Measurements from ENCODE around the gene ZGRF1. TPM values are rescaled to one million over a fixed set of nuclear protein-coding genes. Genes with fewer than 3 reads are reported as not detected.
"Not testable (repeated sequence)": the region's sequence is repeated elsewhere in the genome, so short reads cannot be mapped to it uniquely, and the experiment has no call there.

ZGRF1 gene
- total RNA-seq, 4 donors from 2014 or later: 0.55 to 2.9 (median 1.8) TPM

GRCh38 chr4:112674376-112674775 lies 37.7 kb upstream of the ZGRF1 start:
- Histone ChIP-seq H3K36me3 (no peaks in the 10 kb centered on the region), H3K27me3 (no peaks in the 10 kb centered on the region), H3K9me3 (no peaks in the 10 kb centered on the region), H3K4me3 (no peak overlapping the region), H3K4me1 (peaks cover 24 to 26% of the 10 kb centered on the region in 2 donors), H3K27ac (peak overlapping the region in 2 of 4 donors; percentile 83 to 92)
- intact Hi-C loops (cut with DNase I; ENCODE audit: low total_unique reads) (loop anchor here (5.0 kb wide), 1 partner anchor 37 kb away; the partner anchor contains the start of genes LARP7 and ZGRF1), in situ Hi-C loops (cut with MboI; ENCODE audit: low sequenced_read_pairs in 4 of 4) (no loop called here)
- ATAC-seq: no peak
- TF ChIP-seq POLR2A (IDR thresholded peaks at IDR 0.05) (no peak), CTCF (IDR thresholded peaks at IDR 0.05 in 4 of 5, conservative IDR thresholded peaks at IDR 0.05 in 1 of 5) (no peak)
- DNase-seq: peak in 1 of 2 donors; percentile 18

GRCh38 chr4:112673686-112674085 lies 37.0 kb upstream of the ZGRF1 start:
- intact Hi-C loops (cut with DNase I; ENCODE audit: low total_unique reads): loop anchor here (5.0 kb wide), 1 partner anchor 36 kb away; the partner anchor contains the start of genes LARP7 and ZGRF1
- ATAC-seq (no peak), DNase-seq (no peak)
- no peaks in the 10 kb centered on the region for H3K36me3 ChIP-seq
- peak overlapping the region in 2 of 4 donors; percentile 83 to 92 for H3K27ac ChIP-seq
- in situ Hi-C loops (cut with MboI; ENCODE audit: low sequenced_read_pairs in 4 of 4): no loop called here
- H3K4me1 ChIP-seq: peaks cover 24 to 26% of the 10 kb centered on the region in 2 donors
- TF ChIP-seq CTCF (IDR thresholded peaks at IDR 0.05 in 4 of 5, conservative IDR thresholded peaks at IDR 0.05 in 1 of 5) (no peak), POLR2A (IDR thresholded peaks at IDR 0.05) (no peak)
- no peaks in the 10 kb centered on the region for H3K27me3 ChIP-seq
- no peak overlapping the region for H3K4me3 ChIP-seq
- H3K9me3 ChIP-seq: no peaks in the 10 kb centered on the region

- no peaks in the 10 kb centered on the region for H3K36me3 ChIP-seq
- DNase-seq (no peak), ATAC-seq (no peak)
- in situ Hi-C loops (cut with MboI; ENCODE audit: low sequenced_read_pairs in 4 of 4) (no loop called here), intact Hi-C loops (cut with DNase I; ENCODE audit: low total_unique reads) (loop anchor here (5.0 kb wide), 1 partner anchor 36 kb away; the partner anchor contains the start of genes LARP7 and ZGRF1)
- no peaks in the 10 kb centered on the region for H3K27me3 ChIP-seq
- peaks cover 24 to 26% of the 10 kb centered on the region in 2 donors for H3K4me1 ChIP-seq
- no peaks in the 10 kb centered on the region for H3K9me3 ChIP-seq
- no peak overlapping the region for H3K4me3 ChIP-seq
- TF ChIP-seq POLR2A (IDR thresholded peaks at IDR 0.05) (no peak), CTCF (IDR thresholded peaks at IDR 0.05 in 4 of 5, conservative IDR thresholded peaks at IDR 0.05 in 1 of 5) (no peak)
- H3K27ac ChIP-seq: peak overlapping the region in 2 of 4 donors; percentile 83 to 92
Measured at GRCh38 chr4:112673076-112673475, 36.4 kb upstream of the ZGRF1 start.

- TF ChIP-seq POLR2A (IDR thresholded peaks at IDR 0.05) (no peak), CTCF (IDR thresholded peaks at IDR 0.05 in 4 of 5, conservative IDR thresholded peaks at IDR 0.05 in 1 of 5) (no peak)
- ATAC-seq (no peak), DNase-seq (no peak)
- intact Hi-C loops (cut with DNase I; ENCODE audit: low total_unique reads) (no loop called here), in situ Hi-C loops (cut with MboI; ENCODE audit: low sequenced_read_pairs in 4 of 4) (no loop called here)
- H3K4me1 ChIP-seq: peaks cover 3 to 6% of the 10 kb centered on the region in 2 donors
- no peaks in the 10 kb centered on the region for H3K9me3 ChIP-seq
- H3K4me3 ChIP-seq: no peak overlapping the region
- H3K36me3 ChIP-seq: no peaks in the 10 kb centered on the region
- no peaks in the 10 kb centered on the region for H3K27me3 ChIP-seq
- H3K27ac ChIP-seq: no peak overlapping the region
Measured at GRCh38 chr4:112668131-112668530, 31.4 kb upstream of the ZGRF1 start.

- in situ Hi-C loops (cut with MboI; ENCODE audit: low sequenced_read_pairs in 4 of 4): no loop called here
- Histone ChIP-seq H3K4me1 (no peaks in the 10 kb centered on the region), H3K4me3 (no peak overlapping the region), H3K27me3 (no peaks in the 10 kb centered on the region), H3K27ac (no peak overlapping the region), H3K9me3 (no peaks in the 10 kb centered on the region), H3K36me3 (no peaks in the 10 kb centered on the region)
- ATAC-seq (no peak), DNase-seq (no peak)
- no peak for TF ChIP-seq POLR2A (IDR thresholded peaks at IDR 0.05)
- no peak for TF ChIP-seq CTCF (IDR thresholded peaks at IDR 0.05 in 4 of 5, conservative IDR thresholded peaks at IDR 0.05 in 1 of 5)
- intact Hi-C loops (cut with DNase I; ENCODE audit: low total_unique reads): no loop called here
Measured at GRCh38 chr4:112664611-112665010, 27.9 kb upstream of the ZGRF1 start.

- DNase-seq; in situ Hi-C loops (cut with MboI; ENCODE audit: low sequenced_read_pairs in 4 of 4); H3K27ac ChIP-seq; H3K4me3 ChIP-seq; H3K4me1 ChIP-seq; H3K9me3 ChIP-seq; H3K27me3 ChIP-seq; ATAC-seq; intact Hi-C loops (cut with DNase I; ENCODE audit: low total_unique reads): not testable (repeated sequence)
- peaks cover 0 to 59% of the 10 kb centered on the region in 2 donors for H3K36me3 ChIP-seq
Measured at GRCh38 chr4:112656115-112656514, 19.4 kb upstream of the ZGRF1 start.
